ENCODE data around the gene PFN3. TPM values are rescaled to one million over a fixed set of nuclear protein-coding genes. Genes with fewer than 3 reads are reported as not detected.

Gene PFN3
- total and polyA plus RNA-seq, 2 of the 13 experiments (the other 11 are each of a cell fraction or from before 2014, with no cell fraction given): not detected

GRCh38 chr5:177446200-177447065, 46.0 kb upstream of the PFN3 start, which contains the start of gene PRR7 (continued):
- TF ChIP-seq ZMYM2 (CRISPR knock-in tag; IDR thresholded peaks at IDR 0.05): no peak
- no peak for TF ChIP-seq ATF1 (CRISPR knock-in tag; IDR thresholded peaks at IDR 0.05)
- no peak for TF ChIP-seq KDM5B (CRISPR knock-in tag; IDR thresholded peaks at IDR 0.05; ENCODE audit: borderline replicate concordance)
- no peak for TF ChIP-seq NFIC (IDR thresholded peaks at IDR 0.05; ENCODE audit: low read length)
- TF ChIP-seq ZNF710 (CRISPR knock-in tag; IDR thresholded peaks at IDR 0.05; ENCODE audit: borderline replicate concordance): no peak; the same call in 1 of the 2 replicates
- TF ChIP-seq GATAD1 (CRISPR knock-in tag; IDR thresholded peaks at IDR 0.05): no peak
- no peak for TF ChIP-seq PHF21A (CRISPR knock-in tag; IDR thresholded peaks at IDR 0.05)
- TF ChIP-seq ZNF337 (CRISPR knock-in tag; IDR thresholded peaks at IDR 0.05; ENCODE audit: borderline replicate concordance, low read depth): no peak
- TF ChIP-seq HDAC1 (CRISPR knock-in tag; IDR thresholded peaks at IDR 0.05): no peak
- TF ChIP-seq ZSCAN20 (CRISPR knock-in tag; IDR thresholded peaks at IDR 0.05; ENCODE audit: borderline replicate concordance): no peak
- TF ChIP-seq REST (IDR thresholded peaks at IDR 0.05; ENCODE audit: borderline replicate concordance in 1 of 2, low read depth in 1 of 2, low read length in 2 of 2): no peak
- no peak for TF ChIP-seq ZNF660 (CRISPR knock-in tag; IDR thresholded peaks at IDR 0.05; ENCODE audit: borderline replicate concordance, low read depth)
- no peak for TF ChIP-seq ZNF652 (CRISPR knock-in tag; IDR thresholded peaks at IDR 0.05; ENCODE audit: borderline replicate concordance, low read depth)
- no peak for TF ChIP-seq ZMAT3 (CRISPR knock-in tag; conservative IDR thresholded peaks at IDR 0.05)
- no peak; the same call in 1 of the 2 replicates for TF ChIP-seq ZNF773 (CRISPR knock-in tag; IDR thresholded peaks at IDR 0.05; ENCODE audit: borderline replicate concordance)
- TF ChIP-seq SSRP1 (CRISPR knock-in tag; IDR thresholded peaks at IDR 0.05): no peak
- TF ChIP-seq PTBP1 (IDR thresholded peaks at IDR 0.05; ENCODE audit: low read depth, low read length, poor library complexity, severe bottlenecking): no peak
- no peak for TF ChIP-seq ZNF34 (CRISPR knock-in tag; IDR thresholded peaks at IDR 0.05; ENCODE audit: borderline replicate concordance)
- no peak for TF ChIP-seq MXD3 (CRISPR knock-in tag; IDR thresholded peaks at IDR 0.05)
- TF ChIP-seq ZMYM4 (CRISPR knock-in tag; IDR thresholded peaks at IDR 0.05): no peak
- no peak for TF ChIP-seq TCF7 (IDR thresholded peaks at IDR 0.05; ENCODE audit: low read depth)
- no peak for TF ChIP-seq YY1 (IDR thresholded peaks at IDR 0.05; ENCODE audit: insufficient read depth, insufficient replicate concordance, low read depth, low read length)
- TF ChIP-seq NCOA1 (CRISPR knock-in tag; IDR thresholded peaks at IDR 0.05): no peak

Data from HepG2 (cell line).